Kasumi-1 (cell line): ENCODE data around the gene SSR4.
"Not testable (repeated sequence)": the region's sequence is repeated elsewhere in the genome, so short reads cannot be mapped to it uniquely, and the experiment has no call there.

Experiments used
- DNase-seq, 2 experiments: peaks; one replicate each; lab custom pipeline; 2025; lab: John Stamatoyannopoulos, UW

The SSR4 gene

DNA sequence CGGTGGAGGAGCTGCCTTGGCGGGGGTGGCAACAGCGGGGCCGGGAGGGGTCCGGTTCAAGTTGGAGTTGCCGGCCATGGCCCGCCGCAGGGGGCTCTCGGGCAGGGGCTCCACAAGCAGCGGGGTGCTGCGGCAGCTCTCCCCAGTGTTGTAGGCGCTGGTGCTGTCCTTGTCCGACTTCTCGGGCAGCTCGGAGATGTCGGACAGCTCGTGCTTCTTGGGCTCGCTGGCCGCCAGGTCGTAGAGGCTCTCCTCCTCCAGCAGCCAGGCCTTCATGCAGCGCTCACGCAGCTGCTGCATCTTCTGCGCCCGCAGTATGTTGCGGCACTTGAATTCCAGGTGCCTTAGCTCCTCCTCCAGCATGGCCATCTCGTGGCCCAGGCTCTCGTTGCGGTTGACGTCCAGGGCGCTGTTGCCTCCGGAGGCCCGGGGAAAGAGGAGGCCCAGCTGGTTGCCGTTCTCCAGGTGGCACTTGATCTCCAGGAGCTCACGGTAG is 9.7 kb downstream of the SSR4 start:
- no peak for DNase-seq

DNA sequence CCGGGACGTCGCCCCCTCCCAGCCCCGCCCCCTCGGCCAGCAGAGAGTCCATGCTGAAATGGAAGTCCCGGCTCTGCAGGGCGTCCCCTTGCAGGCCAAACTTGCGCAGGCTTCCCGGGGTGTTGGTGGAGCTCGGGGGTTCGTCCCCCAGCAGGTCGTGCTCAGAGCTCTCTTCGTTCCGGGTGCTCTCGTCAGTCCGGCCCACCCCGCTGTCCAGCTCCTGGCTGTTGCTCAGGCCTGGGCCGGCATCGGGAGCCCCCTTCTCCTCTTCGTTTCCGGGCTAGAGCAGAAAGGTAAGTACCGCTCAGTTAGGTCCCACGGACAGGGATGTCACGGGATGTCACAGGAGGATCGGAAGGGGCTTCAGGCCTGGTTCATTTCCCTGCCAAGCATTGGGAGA is 10.2 kb downstream of the SSR4 start:
- no peak for DNase-seq

DNA sequence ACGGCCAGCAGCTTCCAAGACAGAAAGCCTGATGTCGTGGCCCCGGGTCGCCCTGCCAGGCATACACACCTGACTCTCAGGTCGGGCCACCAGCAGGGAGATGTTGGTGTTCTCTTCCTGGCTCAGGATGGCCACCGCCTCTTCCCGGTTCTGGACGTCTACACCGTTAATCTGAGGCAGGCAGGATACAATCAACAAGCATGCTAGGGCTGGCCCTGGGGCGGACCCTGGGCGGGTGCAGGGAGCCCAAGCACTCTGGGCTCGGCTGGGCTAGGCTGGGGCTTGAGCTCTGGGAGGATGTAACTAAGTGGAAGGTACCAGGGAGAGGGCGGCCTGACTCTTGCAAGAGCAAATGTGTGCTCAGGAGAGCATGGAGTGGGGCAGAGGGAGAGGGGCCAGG is 11.0 kb downstream of the SSR4 start:
- no peak for DNase-seq

DNA sequence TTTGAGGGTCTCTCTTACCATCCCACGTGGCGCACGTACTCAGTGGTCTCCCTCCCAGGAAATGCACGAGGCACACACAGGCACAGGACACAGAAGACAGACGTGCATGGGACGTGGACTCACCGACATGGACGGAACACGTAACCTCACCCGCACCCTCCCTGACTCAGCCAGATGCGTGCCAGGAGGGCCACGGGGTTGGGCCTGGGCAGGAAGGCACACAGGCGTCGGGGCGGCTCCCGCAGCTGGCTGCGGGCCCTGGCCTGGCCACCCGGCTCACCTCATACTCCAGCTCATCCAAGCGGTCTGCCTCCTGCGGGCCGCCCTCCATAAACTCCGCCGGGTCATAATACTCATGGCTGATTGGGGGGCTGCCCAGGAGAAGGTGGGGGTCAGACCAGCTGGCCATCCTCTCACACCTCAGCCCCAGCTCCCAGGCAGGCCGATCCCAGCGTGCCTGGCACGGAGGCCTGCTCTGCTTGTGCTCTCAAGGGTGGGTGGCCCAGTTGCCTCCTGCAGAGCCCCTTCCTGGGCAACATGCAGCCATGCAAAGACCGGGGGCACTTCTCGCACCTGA is 12.6 kb downstream of the SSR4 start:
- no peak for DNase-seq

DNA sequence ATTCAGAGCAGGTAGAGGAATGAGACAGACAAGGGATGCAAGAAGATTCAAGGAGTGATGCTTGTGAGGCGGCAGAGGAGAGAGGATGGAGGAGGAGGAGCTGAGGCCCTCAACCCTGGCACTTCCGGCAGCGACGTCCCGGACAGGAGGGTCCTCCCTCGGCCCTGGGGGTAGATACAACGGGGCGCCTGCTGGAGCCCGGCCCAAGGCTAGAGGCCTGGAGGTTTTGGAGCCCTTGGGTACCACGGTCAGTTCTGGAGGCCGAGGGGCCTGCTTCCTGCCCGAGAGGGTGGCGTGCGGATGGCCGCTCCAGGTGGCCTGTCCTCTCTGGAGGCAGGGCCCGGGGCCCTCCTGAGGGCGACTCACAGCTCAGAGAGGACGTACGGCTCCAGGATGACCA is 13.5 kb downstream of the SSR4 start:
- DNase-seq = no peak

DNA sequence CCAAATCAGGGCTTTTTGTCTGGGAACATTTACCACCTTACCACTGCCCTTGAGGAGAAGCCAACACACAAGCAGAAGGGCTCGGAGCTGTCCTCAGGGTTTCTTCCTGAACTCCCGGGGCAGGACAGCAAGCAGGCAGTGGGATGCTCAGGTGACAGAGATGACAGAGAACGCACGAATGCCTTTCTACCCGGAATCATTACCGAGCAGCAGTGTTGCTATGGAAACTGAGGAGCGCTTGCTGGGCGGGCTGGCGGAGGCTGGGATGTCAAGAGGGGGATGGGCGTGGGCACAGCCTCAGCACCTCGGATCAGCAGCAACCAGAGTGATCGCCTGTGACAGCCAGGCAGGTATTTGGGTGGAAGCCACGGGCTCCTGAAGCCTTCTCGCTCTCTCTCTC is 17.8 kb downstream of the SSR4 start:
- DNase-seq = no peak

DNA sequence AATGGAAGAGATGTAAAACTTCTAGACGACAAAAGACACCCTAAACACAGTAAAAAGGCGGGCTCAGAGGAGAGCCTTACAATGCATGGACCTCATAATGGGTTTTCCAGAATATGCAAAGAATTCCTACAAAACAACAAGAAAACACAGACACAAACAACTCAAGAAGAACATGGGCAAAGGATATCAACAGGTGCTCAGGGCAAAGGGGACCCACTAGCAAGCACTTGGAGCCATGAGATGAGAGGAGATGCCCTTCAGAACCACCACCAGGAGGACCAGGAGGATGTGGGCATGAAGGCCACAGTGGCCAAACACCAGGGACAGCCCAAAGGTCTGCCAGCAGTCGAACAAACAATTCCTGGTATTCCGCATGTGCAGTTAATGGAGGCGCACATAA is 18.7 kb downstream of the SSR4 start:
- no peak for DNase-seq

DNA sequence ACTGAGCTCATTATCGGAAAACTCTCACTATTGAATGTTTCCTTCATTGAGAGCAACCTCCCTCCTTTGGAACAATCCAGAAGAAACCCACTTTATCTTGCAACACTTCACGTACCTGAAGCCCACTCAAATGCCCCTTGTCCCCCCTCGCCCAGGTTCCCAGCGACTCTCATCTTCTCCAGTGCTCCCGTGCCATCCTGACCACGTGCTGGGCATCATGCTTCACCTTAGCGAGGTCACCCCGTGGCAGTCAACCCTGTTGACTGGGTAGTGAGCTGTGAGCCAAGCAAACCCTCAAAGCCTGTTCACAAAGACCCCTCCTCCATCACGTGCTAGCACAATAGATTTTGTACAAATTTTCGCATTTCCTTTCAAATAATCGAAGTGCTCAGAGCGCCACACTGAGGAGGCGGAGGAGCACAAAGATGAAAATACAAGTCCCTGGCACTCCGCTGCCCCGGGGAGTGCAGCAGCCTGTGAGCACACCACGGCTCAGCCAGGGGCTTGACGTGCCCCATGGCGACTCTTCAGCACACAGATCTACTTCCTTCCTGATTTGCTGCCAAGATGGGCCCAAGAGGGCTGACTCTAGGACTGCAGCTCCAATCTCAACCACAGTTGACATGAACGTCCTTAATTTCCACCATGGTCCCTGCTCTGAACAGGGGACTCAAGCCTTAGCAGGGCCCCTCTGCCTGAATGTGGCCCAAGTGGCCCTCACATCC is 20.3 kb downstream of the SSR4 start:
- DNase-seq = peak; percentile 41 to 43

DNA sequence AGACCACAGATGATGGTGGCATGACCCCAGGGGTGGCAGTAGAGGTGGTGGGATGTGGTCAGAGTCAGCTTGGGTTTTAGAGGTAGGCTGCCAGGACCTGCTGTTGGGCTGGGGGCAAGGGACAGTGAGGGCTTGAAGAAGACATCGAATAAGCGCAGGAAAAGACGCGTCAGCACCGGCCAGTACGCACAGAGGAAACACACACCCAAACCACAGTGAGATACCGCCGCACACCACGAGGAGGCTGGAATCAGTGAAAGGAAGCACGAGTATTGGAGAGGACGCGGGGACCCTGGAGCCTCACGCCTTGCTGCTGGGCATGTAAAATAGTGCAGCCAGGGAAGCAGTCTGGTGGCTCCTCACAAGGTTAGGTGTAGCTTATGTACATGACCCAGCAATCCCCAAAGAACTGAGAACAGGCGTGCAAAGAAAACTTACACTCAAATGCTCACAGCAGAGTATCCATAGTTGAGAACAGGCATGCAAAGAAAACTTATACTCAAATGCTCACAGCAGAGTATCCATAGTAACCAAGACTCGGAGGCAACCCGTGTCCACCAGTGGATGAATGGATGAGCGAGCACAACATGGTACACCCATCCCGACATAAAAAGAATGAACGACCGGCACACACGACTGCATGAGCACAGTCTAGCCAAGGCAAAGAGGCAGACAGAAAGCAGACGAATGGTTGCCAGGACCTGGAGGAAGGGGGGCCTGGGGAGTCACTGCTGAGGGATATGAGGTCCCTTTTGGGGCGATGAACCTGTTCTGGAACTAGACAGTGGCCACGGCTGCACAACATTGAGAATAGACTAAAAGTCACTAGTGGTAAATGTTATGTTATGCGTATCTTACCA is 22.6 kb downstream of the SSR4 start:
- peak in 1 of 2 experiments; percentile 14 for DNase-seq

DNA sequence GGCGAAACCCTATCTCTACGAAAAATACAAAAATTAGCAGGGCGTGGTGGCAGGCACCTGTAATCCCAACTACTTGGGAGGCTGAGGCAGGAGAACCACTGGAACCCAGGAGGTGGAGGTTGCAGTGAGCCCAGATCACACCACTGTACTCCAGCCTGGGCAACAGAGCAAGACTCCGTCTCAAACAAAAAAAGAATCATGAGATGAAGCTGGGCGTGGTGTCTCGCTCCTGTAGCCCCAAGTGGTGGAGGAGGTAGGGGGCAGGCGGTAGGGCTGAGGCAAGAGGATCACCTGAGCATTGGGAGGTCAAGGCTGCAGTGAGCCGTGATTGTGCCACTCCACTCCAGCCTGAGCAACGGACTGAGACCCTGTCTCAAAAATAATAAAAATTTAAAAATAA is 23.6 kb downstream of the SSR4 start:
- not testable (repeated sequence) for DNase-seq

DNA sequence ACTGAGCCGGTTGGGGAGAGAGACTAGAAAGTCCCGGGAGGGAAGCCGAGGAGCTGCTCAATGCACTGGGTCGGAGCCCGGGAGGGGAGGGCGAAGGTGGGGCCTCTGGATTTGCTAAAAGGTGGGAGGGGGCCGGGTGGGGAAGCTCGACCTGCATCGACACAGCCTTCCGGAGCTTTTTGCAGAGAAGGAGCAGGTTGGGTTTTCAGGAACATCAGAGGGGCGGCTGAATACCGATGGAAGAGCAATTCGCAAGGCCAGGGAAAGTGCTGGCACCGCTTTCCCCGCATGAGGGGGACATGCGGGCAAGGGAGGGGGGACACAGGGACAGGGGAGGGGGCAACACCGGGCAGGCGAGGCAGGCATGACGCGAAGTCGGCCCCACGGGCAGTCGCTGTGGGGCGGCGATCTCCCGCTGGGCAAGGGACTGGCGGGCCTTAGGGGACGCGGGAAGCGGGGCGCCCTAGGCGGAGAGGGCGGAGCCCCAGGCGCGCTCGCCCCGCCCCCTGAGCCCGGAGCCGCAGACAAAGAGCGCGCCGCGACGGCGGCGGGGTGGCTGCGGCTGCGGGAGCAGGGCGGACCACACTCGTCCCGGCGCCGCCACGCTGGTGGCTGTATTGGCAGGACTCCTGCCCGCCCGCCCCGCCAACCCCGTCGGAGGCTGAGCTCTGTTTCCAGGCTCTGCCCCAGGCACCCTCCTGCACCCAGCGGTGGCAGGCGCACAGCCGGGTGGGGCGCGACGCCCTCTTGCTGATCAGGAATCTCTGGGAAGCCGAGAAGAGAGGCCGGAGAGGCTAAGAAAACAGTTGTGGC is 24.3 kb downstream of the SSR4 start:
- peak in 1 of 2 experiments; percentile 7 for DNase-seq

DNA sequence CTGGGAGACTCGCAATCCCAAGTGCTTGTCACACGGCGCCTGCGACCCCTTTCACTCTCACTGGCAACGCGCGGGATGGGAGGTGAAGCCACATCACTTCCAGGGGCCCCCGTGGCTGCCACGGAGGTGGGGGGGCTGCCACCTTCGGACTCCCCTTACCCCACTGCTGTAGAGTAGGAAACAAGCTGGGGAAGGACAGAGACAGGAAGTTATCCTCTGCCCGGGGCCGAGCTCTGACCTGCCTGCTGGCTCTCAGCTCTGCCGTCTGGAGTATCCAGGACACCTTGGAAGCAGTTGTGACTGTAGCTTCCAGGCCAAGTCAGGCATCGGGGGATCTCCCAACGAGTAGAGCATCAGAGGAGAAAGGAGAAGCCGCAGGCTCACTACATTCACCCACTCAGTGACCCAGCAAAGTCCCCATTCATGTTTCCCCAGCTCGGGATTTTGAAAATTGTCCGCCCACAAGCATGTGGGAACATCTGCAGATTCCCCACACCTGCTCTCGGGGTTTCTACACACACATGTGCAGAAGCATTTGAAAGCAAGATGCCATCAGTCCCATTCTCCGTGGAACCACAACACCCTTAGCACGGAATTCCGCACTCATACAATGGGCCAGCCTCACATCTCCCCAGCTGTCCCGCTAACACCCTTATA is 25.0 kb downstream of the SSR4 start:
- DNase-seq = no peak

DNA sequence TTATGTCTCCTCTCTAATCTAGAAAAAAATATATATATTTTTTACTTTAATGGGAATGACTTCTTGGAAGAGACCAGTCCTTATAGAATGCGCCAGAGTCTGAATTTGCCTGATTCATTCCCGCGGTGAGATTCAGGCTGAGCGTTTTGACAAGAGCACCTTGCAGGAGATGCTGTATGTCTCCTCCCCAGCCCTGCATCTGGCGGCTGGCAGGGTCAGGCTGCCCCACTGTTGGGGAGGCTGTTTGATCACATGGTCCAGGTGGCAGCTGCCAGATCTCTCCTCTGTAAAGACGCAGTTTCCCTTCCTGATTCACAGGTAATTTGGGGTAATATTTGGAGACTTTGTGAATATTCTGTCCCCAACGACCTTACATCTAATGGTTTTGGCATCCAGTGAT is 26.1 kb downstream of the SSR4 start:
- DNase-seq = no peak

DNA sequence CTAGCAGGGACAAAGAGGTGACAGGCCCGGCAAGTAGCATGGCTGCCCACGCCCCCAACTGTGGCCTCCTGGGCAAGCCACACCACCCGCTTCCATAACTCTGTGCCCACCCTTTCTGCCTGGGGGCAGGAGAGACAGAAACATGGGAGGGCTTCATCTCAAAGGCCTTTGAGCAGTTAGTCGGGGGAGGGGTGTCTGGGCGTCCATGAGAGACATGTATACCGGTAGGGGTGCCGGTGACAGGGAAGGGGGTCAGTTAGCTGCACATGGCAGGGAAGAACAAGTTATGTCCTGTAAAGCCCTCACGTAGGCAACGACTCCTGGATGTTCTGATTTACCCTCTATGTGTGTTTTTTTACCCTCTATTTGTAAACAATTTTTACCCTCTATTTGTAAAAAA is 26.6 kb downstream of the SSR4 start:
- DNase-seq = no peak

DNA sequence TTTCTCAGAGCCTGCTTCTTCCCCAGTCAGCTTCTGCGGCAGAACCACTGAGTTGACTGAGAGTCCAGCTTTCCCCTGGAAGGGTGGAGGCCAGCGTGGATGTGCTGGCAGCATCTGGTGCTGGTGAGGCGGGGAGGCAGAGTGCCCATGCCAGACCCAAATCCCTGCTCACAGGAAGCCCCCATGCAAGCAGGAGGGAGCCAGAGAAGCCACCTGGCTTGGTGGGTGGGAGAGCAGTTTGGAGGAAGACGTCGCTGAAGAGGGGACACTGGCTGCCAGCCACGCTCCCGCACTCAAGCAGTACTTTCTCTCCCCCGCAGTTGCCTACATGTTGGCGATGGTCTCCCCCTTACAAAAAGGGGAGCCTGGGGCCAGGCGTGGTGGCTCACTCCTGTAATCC is 29.9 kb downstream of the SSR4 start:
- DNase-seq = no peak

DNA sequence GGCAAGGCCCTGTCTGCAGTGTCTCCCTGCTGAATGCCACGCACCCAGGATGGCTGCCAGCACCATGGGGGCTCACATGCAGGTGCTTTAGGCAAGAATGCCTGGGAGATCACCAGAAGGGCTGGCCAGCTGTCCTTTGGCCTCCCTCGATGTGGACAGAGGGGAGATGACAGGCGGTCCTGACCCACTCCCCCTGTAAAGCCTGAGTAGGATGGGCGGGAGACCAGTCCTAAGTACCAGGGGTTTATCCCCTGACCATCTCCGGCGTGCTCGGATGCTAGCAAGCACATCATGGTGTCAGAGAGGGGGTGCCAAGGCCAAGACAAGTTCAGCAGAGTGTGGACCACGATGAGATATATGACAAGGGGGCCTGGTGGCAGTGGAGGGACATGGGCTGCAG is 30.6 kb downstream of the SSR4 start:
- DNase-seq = no peak

DNA sequence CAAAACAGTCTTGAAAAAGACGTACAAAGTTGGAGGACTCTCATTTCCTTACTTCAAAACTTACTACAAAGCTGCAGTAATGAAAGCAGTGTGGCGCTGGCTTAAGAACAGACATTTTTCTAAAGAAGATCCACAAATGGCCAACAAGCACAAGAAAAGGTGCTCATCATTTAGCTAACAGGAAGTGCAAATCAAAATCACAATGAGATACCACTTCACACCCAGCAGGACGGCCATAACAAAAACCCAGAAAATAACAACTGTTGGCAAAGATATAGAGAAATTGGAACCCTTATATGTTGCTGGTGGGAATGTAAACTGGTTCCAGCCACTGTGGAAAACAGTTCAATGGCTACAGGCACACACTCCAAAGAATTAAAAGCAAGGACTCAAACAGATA is 32.5 kb downstream of the SSR4 start:
- no peak for DNase-seq

DNA sequence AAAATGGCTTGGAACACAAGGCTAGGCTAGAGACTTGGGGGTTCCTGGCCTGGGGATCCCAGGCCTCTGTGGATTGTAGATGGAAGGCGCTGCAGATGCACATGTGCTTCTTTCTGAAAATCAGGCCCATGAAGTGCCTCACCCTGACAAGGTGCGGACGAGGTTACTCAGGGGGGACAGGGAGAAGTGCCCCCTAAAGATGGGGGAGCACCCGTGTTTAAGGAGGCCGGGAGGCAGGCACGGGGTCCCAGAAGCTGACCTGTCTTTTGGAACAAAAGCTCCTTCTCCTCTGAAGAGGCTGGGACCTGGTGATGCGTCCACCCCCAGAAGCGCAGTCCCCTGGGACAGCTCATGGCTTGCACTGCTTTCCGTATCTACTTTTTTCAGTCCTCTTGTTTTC is 33.4 kb downstream of the SSR4 start:
- DNase-seq = no peak

DNA sequence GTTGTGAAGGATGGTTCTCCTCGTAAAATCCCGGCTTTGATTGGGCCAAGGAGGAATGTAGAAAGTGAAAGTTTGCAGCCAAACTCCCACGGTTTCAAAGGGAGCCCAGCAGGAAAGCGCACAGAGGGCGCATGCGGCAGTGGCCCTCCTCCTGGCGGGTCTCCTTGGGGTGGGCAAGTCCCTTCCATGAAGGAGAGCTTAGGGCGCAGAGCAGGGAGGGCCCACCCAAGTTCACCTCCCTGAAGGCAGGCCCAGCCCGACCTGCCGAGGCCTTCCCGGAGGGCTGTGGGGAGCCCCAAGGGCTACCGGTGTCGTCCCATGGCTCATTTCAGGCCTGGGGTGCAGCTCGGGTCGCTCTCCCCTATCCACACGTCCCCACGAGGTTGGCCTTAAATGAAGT is 33.8 kb downstream of the SSR4 start:
- no peak for DNase-seq

DNA sequence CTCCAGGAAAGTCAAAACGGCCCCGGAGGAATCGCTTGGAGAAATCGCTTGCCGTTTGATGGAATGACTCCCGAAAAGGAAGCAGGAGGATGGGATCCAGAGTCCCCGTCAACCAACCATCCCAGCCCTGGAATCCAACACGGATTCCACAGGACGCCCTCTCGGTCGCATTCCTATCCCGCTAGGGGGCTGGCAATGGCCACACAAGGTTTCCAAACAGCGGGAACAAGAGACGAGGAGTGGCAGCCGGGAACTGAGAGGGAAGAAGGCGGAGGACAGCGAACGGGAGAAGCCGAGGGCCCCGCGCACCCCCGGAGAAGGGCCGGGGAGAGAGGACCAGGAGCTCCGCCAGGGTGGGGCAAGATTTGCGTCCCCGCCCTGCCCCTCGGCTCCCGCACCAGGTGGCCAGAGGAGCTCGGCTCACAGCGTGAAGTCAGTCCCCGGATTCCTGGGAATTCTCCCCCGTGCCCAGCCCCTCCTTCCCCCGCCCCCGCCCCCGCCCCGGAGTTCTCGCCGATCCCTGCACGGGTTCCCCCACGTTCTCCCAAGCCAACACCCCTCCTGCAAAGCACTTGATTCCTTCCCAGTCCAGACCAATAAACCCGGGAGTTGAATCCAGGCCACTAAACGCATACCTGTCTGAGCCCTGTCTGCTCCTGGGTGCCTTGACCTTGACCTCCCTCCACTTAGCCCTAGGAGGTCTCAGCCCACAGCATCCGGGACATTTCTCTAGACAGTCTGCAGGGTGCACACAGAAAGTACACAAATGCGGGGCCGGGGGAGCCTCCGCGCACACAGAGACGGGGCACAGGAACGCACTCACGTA is 34.5 kb downstream of the SSR4 start:
- no peak for DNase-seq

DNA sequence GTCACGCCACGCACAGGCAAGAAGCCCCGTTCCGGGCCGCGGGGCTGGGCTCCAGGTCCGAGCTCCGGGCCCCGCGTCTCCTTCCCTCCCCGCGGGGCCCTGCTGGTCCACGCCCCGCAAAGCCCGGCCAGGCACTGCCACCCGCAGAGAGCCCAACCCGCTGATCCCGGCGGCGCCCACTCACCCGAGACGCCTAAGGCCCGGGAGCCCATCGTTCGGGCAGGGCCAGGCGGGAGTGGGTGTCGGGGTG is 35.0 kb downstream of the SSR4 start:
- no peak for DNase-seq
